Astrocyte of the cerebellum (primary cell): Measurements from ENCODE around the gene EPHB2.

Experiments
- DNase-seq: peaks from one replicate; pipeline ENCODE4 v3.0.0-alpha.2; 2011; ENCODE audit warnings: low read depth
- H3K4me3 ChIP-seq: 2 replicates; pipeline ENCODE4 v1.5.1; 2011; ENCODE audit warnings: mild to moderate bottlenecking, low read depth, low read length, moderate library complexity
- CTCF ChIP-seq: IDR thresholded peaks from 2 replicates; pipeline ENCODE4 v1.5.1; 2012; ENCODE audit warnings: low read length, low read depth, moderate library complexity, mild to moderate bottlenecking; ENCODE audit errors: missing control alignments
- in situ Hi-C: cut with HindIII; loops from 2 replicates; pipeline ENCODE4 v1.10.0; 2017; ENCODE audit warnings: low sequenced_read_pairs

The EPHB2 gene

DNA sequence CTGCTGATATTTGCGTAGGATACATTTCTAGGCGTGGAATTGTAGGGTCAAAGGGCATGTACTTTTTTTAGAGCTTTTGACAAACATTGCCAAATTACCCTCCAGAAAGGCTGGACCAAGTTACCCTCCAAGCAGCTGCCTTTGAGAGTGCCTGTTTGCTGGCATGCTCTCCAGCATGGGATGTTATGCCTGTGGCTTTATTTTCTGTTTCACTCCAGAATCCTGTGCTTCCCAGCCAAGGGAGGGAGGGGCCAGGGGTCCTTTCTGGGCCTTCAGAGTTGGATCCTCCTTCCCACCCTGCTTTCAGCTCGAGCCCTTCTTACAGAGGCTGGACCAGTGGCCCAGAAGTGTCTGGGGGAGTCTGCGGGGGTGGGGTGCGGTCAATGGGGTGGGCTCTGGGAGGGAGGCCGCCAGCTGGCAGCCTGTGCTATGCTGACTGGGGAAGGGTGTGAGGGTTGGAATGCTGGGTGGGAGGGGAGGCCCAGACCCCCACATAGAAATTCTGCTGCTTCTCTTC is 81.2 kb downstream of the EPHB2 start:
- in situ Hi-C loops, result no loop called here
- TF ChIP-seq CTCF, result no peak
- H3K4me3 ChIP-seq, result no peak overlapping the region
- no peak for DNase-seq

- in situ Hi-C loops, result no loop called here
- H3K4me3 ChIP-seq, result no peak overlapping the region
- no peak for TF ChIP-seq CTCF
- no peak for DNase-seq
These were observed 81.9 kb downstream of the EPHB2 start for GRCh38 chr1:22792396-22793160.

DNA sequence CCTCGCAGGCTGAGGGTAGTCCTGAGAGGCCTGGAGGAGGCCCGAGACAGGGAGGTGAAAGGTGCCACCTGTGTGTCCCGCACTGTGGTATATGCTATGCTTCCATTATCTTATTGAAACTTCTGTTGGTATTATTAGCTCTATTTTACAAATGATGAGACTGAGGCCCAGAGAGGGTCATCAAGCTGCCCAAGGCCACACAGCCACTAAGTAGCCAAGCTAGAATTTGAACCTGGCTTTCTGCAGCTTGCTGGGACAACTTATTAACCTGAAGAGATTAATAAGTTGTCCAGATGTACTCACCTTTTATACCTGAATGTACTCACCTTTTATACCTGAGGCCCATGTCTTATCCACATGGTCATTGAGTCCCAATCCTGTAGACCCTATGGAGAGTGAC is 83.0 kb downstream of the EPHB2 start:
- H3K4me3 ChIP-seq, result no peak overlapping the region
- DNase-seq, result no peak
- TF ChIP-seq CTCF, result no peak
- in situ Hi-C loops, result no loop called here

DNA sequence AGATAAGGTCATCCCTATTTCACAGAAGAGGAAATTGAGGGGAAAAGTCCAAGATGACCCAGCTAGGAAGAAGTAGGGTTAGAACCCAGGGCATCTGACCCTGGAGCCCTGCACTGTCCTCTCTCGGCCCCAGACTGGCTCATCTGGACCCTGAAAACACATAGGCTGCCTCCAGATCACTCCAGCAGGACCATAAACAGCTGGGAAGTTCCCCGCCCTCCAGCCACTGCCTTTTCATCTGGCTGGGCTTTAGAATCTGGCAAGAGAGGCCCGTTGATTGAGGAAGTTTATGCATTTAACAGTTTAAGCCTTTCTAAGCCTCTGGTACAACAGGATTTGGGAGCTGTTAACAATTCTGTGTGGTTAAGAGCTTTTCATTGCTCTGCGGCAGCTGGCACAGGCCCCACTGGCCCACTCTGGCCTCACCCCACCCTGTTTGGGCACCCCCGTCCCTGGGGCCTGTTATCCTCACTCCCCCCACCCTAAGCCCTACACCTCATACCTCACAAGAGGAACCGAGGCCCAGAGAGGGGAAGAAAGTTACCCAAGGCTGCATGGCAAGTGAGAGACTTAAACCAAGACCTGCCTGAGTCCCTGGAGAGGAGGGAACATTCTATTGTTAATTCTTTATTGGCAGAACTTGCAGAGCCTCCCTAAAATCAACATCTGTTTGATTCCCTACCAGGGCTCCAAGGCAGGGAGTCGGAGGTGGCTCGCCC is 84.2 kb downstream of the EPHB2 start:
- no peak for DNase-seq
- in situ Hi-C loops, result no loop called here
- H3K4me3 ChIP-seq, result no peak overlapping the region
- no peak for TF ChIP-seq CTCF

- in situ Hi-C loops, result no loop called here
- H3K4me3 ChIP-seq, result no peak overlapping the region
- no peak for TF ChIP-seq CTCF
- DNase-seq, result no peak
These were observed 84.7 kb downstream of the EPHB2 start for GRCh38 chr1:22795366-22795714.

DNA sequence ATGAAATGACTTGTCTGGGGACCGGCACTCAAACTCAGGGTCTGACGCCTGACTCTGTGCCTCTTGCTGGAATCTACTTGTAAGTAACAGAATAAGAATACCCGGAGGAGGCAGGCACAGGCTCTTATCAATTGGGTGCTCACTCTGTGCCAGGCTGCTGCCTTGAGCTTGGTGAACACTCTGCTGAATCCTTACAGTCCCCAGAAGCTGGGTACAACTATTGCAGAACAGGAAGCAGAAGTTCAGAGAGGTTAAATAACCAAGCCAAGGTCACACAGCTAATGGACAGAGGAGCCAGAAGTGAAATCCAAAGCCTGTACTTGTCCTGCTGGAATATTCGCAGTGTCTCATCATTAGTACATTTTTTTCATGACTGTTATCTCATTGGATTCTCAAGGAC is 86.0 kb downstream of the EPHB2 start:
- no peak overlapping the region for H3K4me3 ChIP-seq
- DNase-seq, result no peak
- in situ Hi-C loops, result no loop called here
- TF ChIP-seq CTCF, result no peak
